NCI-H1048 (cell line): Measurements from ENCODE around the gene COLEC12.

Source experiments
- DNase-seq: peaks from one replicate; lab custom pipeline; 2025; lab: John Stamatoyannopoulos, UW

The COLEC12 gene

DNA sequence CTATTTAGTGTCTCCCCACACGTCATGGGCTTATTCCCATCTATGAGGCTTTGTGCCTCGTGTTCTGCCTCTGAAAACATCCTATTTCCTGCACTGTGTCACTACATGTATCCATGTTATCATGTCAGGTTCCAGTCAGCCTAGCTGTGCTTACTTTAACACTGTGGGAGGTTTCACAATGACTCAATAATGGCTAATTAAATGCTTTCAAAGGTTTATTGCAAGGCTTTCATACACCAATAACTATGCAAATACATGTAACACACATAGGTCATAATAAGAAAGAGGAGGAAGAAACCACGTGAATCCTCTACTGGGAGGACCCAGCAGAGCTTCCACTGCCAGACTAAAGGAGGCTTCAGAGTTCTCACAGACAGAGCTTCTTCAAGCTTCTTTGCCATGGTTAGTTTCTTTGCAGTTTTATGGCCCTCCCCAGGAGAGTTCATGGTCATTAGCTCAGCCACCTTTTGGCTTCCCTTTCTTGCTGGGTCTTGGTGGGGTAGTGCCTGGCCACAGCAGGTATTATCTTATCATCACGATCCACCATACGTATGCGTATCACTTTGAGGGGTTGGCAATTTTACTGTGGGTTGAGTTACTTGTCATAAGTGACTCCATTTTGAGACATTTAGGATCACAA is 5.1 kb upstream of the COLEC12 start:
- no peak for DNase-seq

DNA sequence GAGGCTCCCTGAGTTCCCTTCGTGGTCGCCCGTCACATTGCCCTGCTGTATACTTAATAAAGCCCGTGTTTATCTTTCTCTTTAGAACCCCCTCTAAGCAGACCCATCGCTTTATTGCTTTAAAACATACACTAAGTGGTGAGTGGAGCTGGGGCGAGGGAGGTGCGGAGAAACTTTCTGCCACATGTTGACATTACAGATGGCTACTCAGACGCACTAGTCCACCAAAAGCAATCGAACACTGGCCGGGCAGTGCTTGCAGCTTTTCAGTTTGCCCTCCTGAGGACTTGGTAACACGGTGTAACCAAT is 859 bp upstream of the COLEC12 start:
- no peak for DNase-seq

DNA sequence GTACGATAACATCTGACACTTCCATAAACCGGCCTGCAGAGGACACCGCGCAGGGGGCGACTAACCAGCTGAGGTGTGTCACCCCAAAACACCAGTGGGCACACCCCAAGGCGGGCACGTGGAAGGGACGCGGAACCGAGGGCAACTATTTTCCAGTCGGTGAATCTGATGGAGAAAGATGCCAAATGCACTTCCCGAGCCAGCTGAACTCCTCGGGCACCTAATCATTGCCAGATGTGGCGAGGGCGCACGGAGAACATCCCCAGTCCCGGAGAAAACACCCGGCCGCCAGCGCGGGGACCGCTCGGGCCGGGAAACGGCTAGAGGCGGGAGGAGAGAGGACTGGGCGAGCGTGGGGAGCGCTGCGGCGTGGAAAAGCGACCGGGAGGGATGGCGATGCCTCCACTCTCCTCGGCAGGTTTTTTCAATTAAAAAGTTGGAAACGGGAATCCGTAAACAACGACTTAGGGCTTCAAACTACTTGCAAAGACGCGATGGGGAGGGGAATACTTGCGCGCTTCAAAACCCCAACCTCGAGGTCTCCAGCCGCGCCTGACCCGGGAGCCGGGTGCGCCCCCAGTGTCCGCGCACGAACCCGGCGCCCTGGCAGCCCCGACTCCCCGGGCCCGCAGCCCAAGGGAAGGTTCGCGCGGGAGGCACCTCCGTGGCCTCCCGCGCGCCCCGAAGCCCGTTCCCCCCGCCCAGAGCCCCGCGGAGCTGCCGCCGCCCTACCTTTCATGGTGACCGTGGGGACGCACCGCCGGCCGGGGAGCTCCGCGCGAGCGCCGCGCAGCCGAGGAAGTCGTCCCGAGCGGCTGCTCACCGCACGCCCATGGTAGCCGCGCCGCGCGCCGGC is 497 bp downstream of the COLEC12 start:
- DNase-seq = no peak

DNA sequence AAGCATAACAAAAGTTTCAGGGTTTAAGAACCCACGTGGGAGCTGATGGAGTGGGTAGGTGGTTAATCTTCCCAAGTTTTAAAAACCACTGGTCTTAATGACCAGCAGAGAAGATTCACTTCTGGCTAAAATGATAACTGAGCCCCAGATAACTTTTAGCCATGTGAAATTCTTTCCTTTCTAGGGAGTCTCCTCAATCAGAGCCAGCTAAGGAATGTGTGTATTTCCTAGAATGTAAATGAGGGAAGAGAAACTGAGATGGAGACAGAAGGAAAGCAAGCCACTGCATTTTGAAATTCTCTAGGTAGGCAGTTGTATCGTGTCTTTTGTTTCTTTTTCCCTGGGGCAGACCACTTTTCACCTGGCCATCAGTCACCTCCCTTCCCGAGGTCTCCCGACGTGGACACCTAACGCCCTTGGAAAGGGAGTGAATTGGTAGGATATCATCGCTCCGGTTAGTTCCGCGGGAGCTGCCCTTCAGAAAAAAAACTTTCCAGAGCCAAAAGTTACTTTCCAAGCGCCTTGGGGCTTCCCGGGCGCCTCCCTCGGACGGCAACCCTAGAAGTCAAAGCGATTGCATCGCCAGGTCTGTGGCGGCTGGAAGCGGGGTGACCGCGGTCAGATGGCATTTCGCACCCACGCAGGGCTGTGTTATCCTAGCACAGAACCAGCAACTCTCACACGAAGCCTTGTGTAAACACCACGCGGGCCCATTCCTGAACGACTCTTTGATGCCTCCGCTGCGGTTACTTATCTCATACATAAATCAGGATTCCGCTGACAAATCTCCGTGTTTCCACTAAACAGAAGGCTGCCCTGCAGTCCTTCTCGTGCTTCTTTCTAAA is 1.3 kb downstream of the COLEC12 start:
- no peak for DNase-seq

DNA sequence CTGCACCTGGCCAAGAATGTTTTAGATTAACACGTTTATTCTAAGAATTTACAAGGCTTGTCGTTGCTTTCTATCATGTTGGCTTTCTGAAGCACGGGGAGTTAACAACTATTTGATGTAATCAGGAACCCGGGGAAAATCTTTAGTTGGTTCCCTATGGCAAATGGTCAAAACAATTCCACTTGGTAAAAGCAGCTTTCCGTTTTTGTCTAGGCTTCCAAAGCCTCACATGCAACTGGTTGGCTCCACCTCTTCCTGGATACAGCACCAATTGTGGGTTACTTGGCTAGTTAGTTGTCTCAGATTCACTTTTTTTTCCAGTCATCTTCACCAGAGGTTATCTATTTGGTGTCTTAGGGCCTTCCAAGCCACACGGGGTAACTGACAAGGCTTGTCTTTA is 2.8 kb downstream of the COLEC12 start:
- no peak for DNase-seq

DNA sequence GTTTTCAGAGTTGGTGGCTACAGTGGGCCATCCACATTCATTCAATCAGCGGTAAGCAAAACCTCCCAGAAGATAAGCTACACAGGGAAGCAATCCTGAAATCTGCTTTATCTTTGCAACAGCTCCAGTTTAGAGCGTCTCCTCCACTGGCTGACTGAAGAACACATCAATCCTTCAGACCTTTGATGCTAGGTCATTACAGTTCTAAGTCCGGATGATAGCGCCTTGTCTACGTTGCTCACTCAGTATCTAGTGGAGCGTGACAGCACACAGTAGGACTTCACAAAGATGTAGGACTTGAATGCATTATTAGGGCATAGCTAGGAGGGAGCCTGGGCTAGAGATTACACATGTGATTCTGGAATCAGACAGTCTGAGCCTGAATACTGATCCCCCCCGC is 5.0 kb downstream of the COLEC12 start:
- DNase-seq = no peak

DNA sequence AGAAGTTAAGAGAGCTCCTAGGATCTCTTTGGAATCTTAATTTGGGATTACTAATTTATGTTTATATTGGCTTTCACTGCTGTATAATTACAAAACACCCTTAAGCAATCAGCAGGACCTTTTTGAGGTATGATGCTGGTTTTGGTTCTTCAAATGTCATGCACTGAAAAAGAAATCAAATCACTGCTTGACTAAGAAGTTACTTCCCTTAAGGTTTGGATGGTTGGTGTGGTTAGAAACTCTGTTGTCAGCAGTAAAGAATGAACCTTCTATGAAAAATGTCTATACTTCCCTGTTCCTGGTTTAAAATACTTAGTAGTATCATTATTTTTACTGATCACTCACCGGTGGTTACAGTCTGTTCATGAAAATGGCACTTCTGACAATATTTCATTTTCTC is 5.5 kb downstream of the COLEC12 start:
- no peak for DNase-seq

DNA sequence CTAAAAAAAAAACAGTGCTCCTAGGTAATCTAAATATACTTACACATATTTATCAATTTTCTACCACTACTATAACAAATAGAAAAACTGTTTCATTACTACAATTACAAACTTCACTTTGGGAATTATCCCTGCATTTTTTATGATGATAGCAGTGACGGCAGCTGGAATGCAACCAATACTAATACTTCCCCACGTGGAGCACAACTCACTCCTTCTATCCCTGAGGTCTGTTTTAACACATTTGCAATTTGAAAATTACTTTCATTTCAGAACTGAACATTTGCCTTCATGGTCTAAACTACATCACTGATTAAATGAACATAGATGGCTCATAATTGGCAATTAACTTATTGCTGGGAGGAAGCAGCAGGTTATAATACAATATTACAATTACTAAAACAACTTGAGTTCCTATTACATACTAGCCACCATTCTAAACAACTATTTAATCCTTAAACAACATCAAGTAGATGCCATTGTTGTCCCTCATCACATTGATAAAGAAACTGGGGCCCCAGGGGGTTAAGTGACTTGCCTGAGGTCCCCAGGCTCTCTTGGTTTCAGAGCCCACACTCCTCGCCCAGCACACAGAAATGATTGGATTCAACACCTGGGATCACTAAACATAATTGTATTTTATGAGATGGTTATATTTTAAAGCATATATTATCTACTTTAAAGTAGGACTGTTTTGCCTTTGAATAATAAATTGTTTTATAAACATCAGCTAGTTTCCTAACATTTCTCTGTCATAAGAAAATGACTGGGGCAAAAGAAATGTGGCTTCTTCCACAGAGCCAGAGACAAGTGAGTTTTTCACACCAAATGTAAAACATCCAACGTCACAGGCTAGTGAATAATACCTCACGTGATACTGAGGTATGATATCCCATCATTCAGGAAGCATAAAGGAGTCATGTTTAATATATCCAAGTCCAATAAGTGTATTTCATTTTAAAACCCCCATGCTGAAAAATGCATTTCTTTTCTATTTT is 6.2 kb downstream of the COLEC12 start:
- no peak for DNase-seq

DNA sequence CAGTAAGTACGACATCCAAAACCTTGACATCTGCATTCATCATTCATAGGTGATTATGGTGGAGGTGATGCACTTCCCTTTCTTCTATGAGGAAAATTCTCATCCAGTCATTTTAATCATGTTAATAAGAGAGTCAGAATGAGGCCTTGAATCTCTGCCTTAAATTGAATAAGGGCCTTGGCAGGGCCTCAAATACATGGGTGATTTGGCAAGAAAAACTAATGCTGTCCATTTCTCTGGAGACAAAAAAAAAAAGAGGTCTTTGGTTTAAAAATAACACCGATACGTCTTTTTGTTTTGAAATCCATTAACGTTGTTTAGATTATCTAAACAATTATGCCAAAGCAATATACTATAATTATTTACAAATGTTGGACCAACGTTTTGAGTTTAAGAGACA is 8.1 kb downstream of the COLEC12 start:
- DNase-seq = no peak

DNA sequence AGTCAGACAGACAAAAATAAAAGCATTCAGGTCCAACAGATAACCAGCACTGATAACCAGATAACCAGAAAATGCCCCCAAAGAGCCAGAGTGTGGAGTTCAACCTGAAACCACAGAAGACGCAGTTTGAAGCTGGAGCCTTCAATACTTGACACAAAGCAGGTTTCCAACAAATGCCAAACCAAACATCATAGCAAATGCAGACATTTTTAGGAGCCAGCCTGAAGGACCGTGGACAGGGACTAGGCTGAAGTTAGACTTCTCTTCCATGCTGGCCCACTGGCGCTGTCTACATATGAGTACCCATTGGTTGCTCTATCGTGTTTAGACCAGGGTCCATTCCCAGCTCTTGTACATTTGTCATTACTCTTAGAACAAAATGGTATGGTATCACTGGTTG is 9.9 kb downstream of the COLEC12 start:
- DNase-seq = no peak

DNA sequence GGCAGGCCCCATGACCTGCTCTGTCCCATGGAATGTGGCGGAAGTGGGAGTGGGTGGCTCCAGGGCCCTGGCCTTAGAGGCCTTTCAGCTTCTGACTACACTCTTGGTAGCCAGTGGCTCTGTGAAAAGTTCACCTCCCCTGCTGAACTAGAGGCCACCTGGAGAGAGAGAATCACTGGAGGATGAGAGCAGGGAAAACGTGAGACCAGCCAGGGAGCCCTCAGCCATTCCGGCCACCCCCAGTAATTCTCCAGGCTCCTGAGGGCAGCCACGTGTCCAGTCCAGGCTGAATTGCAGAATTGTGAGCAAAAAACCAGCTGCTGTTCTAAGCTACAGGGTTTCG is 10.5 kb downstream of the COLEC12 start:
- DNase-seq = no peak

DNA sequence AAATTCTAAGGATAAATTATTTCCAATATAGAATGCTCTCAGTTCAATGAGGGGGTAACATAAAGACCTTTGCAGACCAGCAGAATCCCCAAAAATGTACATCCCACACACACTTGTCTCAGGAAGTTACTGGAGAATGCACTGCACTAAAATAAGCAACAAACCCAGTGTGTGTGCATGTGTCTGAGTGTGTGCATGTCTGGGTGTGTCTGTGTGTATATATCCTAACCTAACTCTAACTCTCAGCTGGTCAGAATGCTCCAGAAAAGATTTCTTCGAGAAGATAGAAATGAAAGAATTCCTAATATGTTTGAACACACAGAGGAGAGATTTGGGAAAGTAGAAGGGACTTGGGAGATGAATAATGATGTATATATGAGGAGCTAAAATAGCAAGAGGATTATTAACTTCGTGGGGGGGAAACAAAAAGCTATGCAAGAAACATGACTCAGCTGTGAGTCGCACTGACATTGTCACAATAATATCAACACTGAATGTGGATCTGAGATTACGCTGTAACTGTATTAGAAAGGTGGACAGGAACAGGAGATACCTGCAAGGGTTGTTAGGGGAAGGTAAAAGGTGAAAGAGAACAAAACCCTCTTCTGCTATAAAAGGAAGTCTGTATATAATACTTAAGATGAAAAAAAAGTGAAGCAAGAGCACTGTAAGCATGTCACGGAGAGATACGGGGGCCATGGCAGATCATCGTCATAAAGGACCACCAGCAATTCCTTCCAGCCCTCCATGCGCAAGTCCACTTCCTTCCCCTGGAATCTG is 11.1 kb downstream of the COLEC12 start:
- DNase-seq = no peak

DNA sequence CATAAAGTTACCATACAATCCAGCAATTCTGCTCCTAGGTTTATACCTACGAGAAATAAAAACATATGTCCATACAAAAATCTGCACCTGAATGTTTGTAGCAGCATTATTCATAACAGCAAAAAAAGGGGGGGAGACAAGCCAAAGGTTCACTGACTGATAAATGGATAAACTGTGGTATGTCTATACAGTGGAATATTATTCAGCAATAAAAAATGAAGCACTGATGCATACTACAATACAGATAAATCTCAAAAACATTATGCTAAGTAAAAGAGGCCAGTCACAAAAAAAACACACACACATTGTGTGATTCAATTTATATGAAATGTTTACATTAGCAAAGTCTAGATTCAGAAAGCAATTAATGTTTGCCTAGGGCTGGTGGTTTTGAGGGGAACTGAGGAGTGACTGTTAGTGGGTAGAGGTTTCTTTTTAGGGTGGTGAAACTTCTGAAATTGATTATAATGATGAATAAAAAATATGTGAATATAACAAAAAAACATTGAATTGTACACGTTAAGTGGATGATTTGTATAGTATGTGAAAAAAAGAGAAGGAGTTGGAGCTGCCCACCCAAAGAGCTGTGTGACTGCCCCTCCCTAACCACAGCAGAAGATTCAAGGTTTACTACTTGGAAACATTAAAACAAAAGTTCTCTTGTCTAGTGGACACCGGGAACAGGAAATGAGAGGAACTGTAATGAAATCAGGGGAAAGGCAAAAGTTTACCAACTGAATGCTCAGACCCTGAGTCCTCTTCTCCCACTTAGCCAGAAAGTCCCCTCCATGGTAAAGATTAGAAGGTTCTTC is 13.4 kb downstream of the COLEC12 start:
- no peak for DNase-seq

DNA sequence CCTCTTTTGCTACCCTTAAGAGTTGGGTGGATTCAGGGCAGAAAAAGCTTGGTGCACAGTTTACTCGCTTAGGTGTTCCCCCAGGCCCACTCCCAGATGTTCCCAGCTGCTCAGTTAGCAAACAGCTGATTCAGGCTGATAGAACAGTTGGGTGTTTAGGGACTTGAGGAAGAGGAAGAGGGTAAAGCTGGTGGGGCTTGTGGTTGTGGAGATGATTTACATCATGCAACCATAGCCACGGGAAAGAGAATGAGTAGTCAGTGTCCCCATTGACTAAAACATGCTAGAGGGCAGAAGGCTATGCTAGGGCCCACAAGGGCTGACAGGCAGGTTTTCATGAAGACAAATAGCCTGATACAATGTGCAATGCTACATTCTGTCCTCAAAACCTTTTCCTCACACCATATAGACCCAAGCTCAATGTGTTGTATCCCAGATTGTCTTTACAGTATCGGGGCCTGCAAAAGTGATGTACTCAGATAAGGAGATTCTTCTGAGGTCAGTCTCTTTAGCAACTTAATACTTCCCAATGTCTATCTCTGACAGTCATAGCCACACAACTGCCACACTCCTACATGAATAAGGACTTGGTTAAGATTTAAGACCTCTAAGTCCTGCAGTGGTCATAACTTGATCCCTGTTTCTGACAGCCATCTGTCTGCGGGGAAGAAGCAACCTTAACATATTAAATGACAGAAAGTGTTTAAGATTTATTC is 15.6 kb downstream of the COLEC12 start:
- DNase-seq = no peak

DNA sequence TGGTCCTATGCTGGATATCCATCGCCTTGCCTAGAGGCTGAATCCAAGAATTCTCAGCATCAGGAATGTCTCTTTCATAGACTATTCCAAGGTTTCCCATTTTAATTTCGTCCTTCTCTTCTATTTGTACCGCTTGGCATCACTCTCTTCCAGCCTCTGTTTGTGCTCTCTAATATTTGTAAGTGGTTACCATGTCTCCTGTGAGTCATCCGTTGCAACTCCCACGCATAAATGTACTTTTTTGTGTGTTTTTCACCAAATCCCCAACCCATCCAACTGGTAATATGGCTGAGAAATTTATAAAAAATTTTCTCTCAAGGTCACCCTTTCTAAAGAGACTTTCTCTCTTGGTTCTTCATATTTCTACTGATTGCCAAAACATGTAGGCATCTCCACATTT is 21.8 kb downstream of the COLEC12 start:
- no peak for DNase-seq

DNA sequence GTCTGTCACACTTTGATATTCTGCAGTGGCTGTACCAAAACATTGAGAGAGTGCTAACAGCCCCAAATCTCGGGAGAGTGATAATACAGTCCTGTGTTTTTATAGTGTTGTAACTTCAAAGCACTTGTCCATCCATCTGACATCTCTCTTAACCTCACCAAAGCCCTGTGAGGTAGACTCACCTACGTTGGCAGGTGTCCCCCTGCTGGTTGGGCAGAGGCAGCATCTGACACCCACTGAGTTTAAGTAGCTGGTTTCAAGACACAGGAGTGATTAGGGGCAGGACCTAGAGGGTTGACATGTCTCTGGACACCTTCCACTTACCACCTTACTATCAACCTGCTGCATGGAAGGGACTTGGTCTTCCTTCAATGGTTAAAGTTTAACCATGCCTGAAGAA is 22.9 kb downstream of the COLEC12 start:
- no peak for DNase-seq

DNA sequence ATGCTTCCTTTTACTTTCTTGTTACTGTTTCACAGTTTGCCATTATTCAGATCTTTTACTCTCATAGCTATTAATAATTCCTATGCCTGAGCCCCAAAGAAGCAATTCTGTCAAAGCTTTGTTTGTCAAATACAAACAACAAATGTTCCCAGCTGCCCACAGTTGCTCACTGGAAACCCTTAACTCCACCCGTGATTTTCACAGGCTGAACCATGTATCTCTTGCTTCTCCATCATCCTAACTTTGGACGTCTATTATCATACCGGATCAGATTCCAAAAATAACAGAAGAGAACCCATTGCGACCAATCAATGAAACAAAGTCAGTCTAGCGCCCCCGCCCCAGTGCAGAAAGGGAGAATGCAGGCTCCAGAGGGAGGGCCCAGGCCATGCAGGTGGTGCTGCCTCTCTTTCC is 24.2 kb downstream of the COLEC12 start:
- DNase-seq = no peak

DNA sequence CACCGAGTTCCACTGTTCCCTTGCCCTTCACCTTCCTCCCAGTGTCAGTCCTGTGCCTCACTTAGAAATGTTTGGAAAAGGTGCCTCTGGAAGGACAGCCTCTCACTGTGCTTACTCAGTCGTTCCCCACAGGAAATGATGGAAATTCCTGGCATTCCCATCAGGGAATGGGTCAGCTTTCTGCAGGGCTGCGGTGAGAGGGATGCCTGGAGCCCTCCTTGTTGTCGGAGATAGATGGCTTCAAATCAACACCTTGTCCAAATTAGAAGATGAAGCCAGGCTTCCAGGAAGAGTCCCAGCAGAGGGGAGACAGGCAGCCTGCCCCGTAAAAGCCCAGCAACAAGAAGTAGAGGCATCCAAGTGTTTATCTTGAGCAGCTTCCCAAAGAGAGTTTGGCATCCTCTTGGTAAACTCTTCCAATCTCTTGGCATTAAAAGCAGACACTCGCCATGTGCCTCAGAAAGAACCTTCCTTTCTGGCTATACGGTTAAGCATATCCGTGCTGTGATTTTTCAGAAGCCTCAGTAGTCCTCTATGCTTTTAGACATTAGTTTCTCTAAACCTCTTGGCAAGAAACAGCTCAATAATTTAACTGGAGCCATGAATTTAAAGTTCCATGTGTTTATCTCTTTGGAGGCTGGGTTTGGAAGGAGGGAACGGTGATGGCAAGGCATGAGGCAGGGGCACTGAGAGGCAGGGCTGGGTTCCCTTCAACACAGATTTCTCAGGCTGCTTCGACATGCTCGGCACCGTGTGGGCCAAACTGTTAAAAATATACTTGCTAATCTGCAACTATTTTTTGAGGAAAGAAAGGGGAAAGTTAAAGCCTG is 25.1 kb downstream of the COLEC12 start:
- DNase-seq = no peak

DNA sequence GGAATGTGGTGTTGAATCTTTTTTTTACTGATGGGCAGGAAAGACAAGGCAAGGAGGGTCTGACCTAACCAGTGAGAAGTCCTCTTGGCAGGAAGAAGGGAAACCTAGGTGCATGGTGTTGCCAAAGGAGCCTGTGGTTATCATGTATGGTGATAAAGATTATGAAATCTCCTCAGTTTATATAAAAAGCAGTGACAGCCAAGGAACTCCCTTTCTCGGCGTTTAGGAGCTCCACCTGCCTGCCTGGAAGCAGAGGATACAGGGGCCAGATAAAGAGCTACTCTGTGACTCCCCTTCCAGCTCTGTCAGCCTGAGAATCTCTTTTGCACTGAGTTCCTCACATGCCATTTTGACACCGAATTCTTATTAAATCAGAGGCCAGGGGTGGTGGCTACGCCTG is 26.1 kb downstream of the COLEC12 start:
- no peak for DNase-seq
